HepG2 (cell line): ENCODE measurements around the gene CFAP92. TPM values are rescaled to one million over a fixed set of nuclear protein-coding genes. Genes with fewer than 3 reads are reported as not detected.

ENCODE experiments used
- ATAC-seq: fragments of 200-7000 bp; cut with Tn5 transposase; 3 replicates; pipeline ENCODE4 v1.9.1; 2020; ENCODE audit warnings: mild to moderate bottlenecking, moderate library complexity
- BruUV-seq: library from RNA; stranded (reverse); fragments of 400-500 nt; replicated peaks from 2 replicates; lab custom pipeline; 2021; lab: Mats Ljungman, UMichigan
- CTCF ChIA-PET: fragments of 300-600 bp; formaldehyde crosslinking; extraction: SDS; loops from one replicate; lab custom pipeline; 2021; ENCODE audit warnings: low total read pairs, inconsistent platforms, low intra/inter-chr PET ratio; lab: Yijun Ruan, JAX
- POLR2A ChIA-PET: fragments of 350-600 bp; sonication (Branson Sonifier 250); formaldehyde crosslinking; loops from one replicate; lab custom pipeline; 2020; ENCODE audit warnings: antibody characterized with exemption, inconsistent platforms; lab: Yijun Ruan, JAX
- DNase-seq: peaks from one replicate; pipeline ENCODE4 v3.0.0-alpha.2; 2015; ENCODE audit warnings: low spot score
- FAIRE-seq: peaks from 3 replicates; lab custom pipeline; 2011; peaks lifted over from hg19 to GRCh38; lab: Jason Lieb, UNC
- H2AFZ ChIP-seq: one replicate; pipeline ENCODE4 v1.6.1; 2011; ENCODE audit warnings: low read length, inconsistent platforms
- H3K27ac ChIP-seq: fragments of 300-600 bp; 3 replicates; pipeline ENCODE4 v1.8.0; 2011; ENCODE audit warnings: mixed run types, mild to moderate bottlenecking, mixed read lengths, low read length, inconsistent platforms; ENCODE audit not compliant: insufficient read depth; ENCODE audit errors: extremely low read length
- H3K27me3 ChIP-seq, 2 experiments: fragments of 200-600 bp in 1 of 2; 2 replicates in 1 of 2; 3 replicates in 1 of 2; pipeline versions ENCODE4 v1.6.0 to v1.8.0; 2011; ENCODE audit warnings: low read length in 2 of 2, mild to moderate bottlenecking in 2 of 2, moderate library complexity in 2 of 2, inconsistent platforms in 1 of 2; ENCODE audit not compliant: insufficient read depth in 2 of 2, control insufficient read depth in 1 of 2
- H3K36me3 ChIP-seq, 2 experiments: fragments of 200-600 bp in 1 of 2; replicated peaks in 1 of 2; 2 replicates in 1 of 2; 3 replicates in 1 of 2; pipeline versions ENCODE4 v1.5.1 to v1.8.0; 2011; ENCODE audit warnings: low read length in 2 of 2, inconsistent platforms in 1 of 2; ENCODE audit not compliant: insufficient read depth in 2 of 2, control insufficient read depth in 1 of 2
- H3K4me1 ChIP-seq: 2 replicates; pipeline ENCODE4 v1.5.1; 2012; ENCODE audit warnings: low read length, inconsistent platforms; ENCODE audit not compliant: insufficient read depth
- H3K4me2 ChIP-seq: 2 replicates; pipeline ENCODE4 v1.6.0; 2011; ENCODE audit warnings: low read depth, low read length, inconsistent platforms
- H3K4me3 ChIP-seq, 3 experiments: fragments of 200-600 bp in 1 of 3; sonication (generic), shearing (Covaris generic) in 1 of 3; replicated peaks in 1 of 3; 2 replicates each; pipeline ENCODE4 v1.5.1; 2011 to 2016; ENCODE audit warnings: low read length in 3 of 3, inconsistent platforms in 2 of 3, low read depth in 2 of 3, mild to moderate bottlenecking in 2 of 3, control low read depth in 1 of 3, mixed read lengths in 1 of 3; ENCODE audit not compliant: insufficient read depth in 1 of 3
- H3K79me2 ChIP-seq: one replicate; pipeline ENCODE4 v1.6.1; 2011; ENCODE audit warnings: low read length, inconsistent platforms; ENCODE audit not compliant: insufficient read depth
- H3K9ac ChIP-seq: 2 replicates; pipeline ENCODE4 v1.6.0; 2011; ENCODE audit warnings: mild to moderate bottlenecking, low read depth, low read length, inconsistent platforms; ENCODE audit not compliant: insufficient read depth
- H3K9me3 ChIP-seq: 2 replicates; pipeline ENCODE4 v1.5.1; 2012; ENCODE audit warnings: mild to moderate bottlenecking, low read length
- H4K20me1 ChIP-seq: 2 replicates; pipeline ENCODE4 v1.6.0; 2011; ENCODE audit warnings: inconsistent platforms, mild to moderate bottlenecking, low read length, moderate library complexity; ENCODE audit not compliant: insufficient read depth
- ARHGAP35 ChIP-seq: sonication (generic); formaldehyde crosslinking; IDR thresholded peaks from 2 replicates; pipeline ENCODE4 v1.9.0; 2022; ENCODE audit warnings: mild to moderate bottlenecking, inconsistent platforms, moderate library complexity, missing genetic modification reagents, borderline replicate concordance
- ATAD3A ChIP-seq: sonication (generic); formaldehyde crosslinking; IDR thresholded peaks from 2 replicates; pipeline ENCODE4 v1.4.0; 2020; ENCODE audit warnings: missing genetic modification reagents
- CEBPG ChIP-seq: IDR thresholded peaks from 2 replicates; pipeline ENCODE4 v1.6.1; 2016
- FOXC1 ChIP-seq: sonication (generic); formaldehyde crosslinking; IDR thresholded peaks from 2 replicates; pipeline ENCODE4 v1.8.0; 2022; ENCODE audit warnings: mild to moderate bottlenecking, missing genetic modification reagents, borderline replicate concordance
- FOXK2 ChIP-seq: fragments of 450-650 bp; IDR thresholded peaks from 2 replicates; pipeline ENCODE4 v1.6.1; 2016
- KDM5B ChIP-seq: sonication (generic); formaldehyde crosslinking; IDR thresholded peaks from 2 replicates; pipeline ENCODE4 v1.4.0; 2020; ENCODE audit warnings: missing genetic modification reagents, mild to moderate bottlenecking, borderline replicate concordance
- NBN ChIP-seq: fragments of 450-650 bp; conservative IDR thresholded peaks from 2 replicates; pipeline ENCODE4 v1.6.1; 2017
- NFRKB ChIP-seq: fragments of 450-650 bp; IDR thresholded peaks from 2 replicates; pipeline ENCODE4 v1.6.1; 2017
- NKX3-1 ChIP-seq: sonication (generic); formaldehyde crosslinking; IDR thresholded peaks from 2 replicates; pipeline ENCODE4 v1.5.0; 2020; ENCODE audit warnings: missing genetic modification reagents
- PRMT3 ChIP-seq: sonication (generic); formaldehyde crosslinking; IDR thresholded peaks from 2 replicates; pipeline ENCODE4 v1.8.1; 2022; ENCODE audit warnings: low read depth, mild to moderate bottlenecking, moderate library complexity, missing genetic modification reagents, borderline replicate concordance
- RAD51 ChIP-seq: fragments of 450-650 bp; IDR thresholded peaks from 2 replicates; pipeline ENCODE4 v1.6.1; 2016; ENCODE audit warnings: borderline replicate concordance
- RFX5 ChIP-seq: IDR thresholded peaks from 2 replicates; pipeline ENCODE4 v1.6.1; 2011; ENCODE audit warnings: low read depth, low read length, improper control_type of control experiment
- USF2 ChIP-seq, 2 experiments: sonication (generic) in 1 of 2; formaldehyde crosslinking in 1 of 2; IDR thresholded peaks; 2 replicates each; pipeline versions ENCODE4 v1.5.1 to v1.6.1; 2011 to 2020; ENCODE audit warnings: borderline replicate concordance in 1 of 2, low read depth in 1 of 2, low read length in 1 of 2, mild to moderate bottlenecking in 1 of 2, missing genetic modification reagents in 1 of 2, moderate library complexity in 1 of 2
- ZBTB14 ChIP-seq: sonication (generic); formaldehyde crosslinking; IDR thresholded peaks from 2 replicates; pipeline ENCODE4 v1.4.0; 2020; ENCODE audit warnings: missing genetic modification reagents
- ZNF570 ChIP-seq: sonication (generic); formaldehyde crosslinking; IDR thresholded peaks from 2 replicates; pipeline ENCODE4 v1.4.0; 2020; ENCODE audit warnings: mild to moderate bottlenecking, missing genetic modification reagents, borderline replicate concordance
- ZNF800 ChIP-seq: sonication (generic); formaldehyde crosslinking; IDR thresholded peaks from 2 replicates; pipeline ENCODE4 v1.4.0; 2020; ENCODE audit warnings: missing genetic modification reagents
- WGBS: methylation state at CpG from one replicate; pipeline ENCODE4 v1.1.6; 2017; ENCODE audit warnings: low lambda C conversion rate; 5-methylcytosine and 5-hydroxymethylcytosine counted together
- in situ Hi-C: cut with HindIII; loops from 2 replicates; pipeline ENCODE4 v1.10.0; 2017; ENCODE audit warnings: low pct_unique_long_range_greater_than_20kb; ENCODE audit not compliant: extremely low pct_ligation_motif_present
- intact Hi-C: fragments of 100-400 bp; cut with micrococcal nuclease; formaldehyde crosslinking; loops from one replicate; pipeline ENCODE4 v1.10.0; 2022; ENCODE audit not compliant: unreplicated experiment
- polyA plus RNA-seq, 8 experiments: library from polyadenylated mRNA; depleted of rRNA in 3 of 8; stranded (reverse) in 7 of 8; unstranded in 1 of 8; fragments of >200 nt; fragmentation: Illumina TruSeq in 4 of 8; extraction: Trizol in 4 of 8; gene quantifications; 2 replicates each; pipeline versions ENCODE4 v1.2.1 to v1.2.3, GENCODE V29; 2011 to 2016; ENCODE audit warnings: low read depth in 4 of 8, missing spikeins in 1 of 8, mixed read lengths in 1 of 8; ENCODE audit not compliant: insufficient read depth in 1 of 8
- total RNA-seq, 5 experiments: library from RNA; depleted of rRNA; stranded (reverse); fragments of >200 nt; fragmentation: Illumina TruSeq; extraction: Trizol; gene quantifications; 2 replicates each; pipeline ENCODE4 v1.2.3, GENCODE V29; 2016; ENCODE audit warnings: low read depth in 1 of 5

CFAP92 gene
- total and polyA plus RNA-seq, 2 of the 13 experiments (the other 11 are each of a cell fraction or from before 2014, with no cell fraction given), result 0.18 to 0.46 TPM

- H3K79me2 ChIP-seq, result no peaks in the 10 kb centered on the region
- FAIRE-seq (no peak), ATAC-seq (no peak), DNase-seq (no peak)
- no peaks in the 10 kb centered on the region for H3K9me3 ChIP-seq
- H3K4me1 ChIP-seq, result peaks cover 43% of the 10 kb centered on the region
- peaks cover under 1 to 61% of the 10 kb centered on the region in 2 experiments for H3K27me3 ChIP-seq
- H3K9ac ChIP-seq, result no peak overlapping the region
- no TSS peak for BruUV-seq
- H3K36me3 ChIP-seq, result no peaks in the 10 kb centered on the region
- POLR2A ChIA-PET, result interaction anchor here (1.7 kb wide), 1 partner anchor 12 kb away, joined by 3 read pairs; no protein-coding TSS in a partner anchor
- H3K4me3 ChIP-seq, result no peak overlapping the region
- WGBS, result 50% methylated on average over 4 of the region's 6 CpGs
- TF ChIP-seq PRMT3 (CRISPR knock-in tag) (no peak), NKX3-1 (CRISPR knock-in tag) (no peak), ZBTB14 (CRISPR knock-in tag) (no peak), ATAD3A (no peak), KDM5B (CRISPR knock-in tag) (no peak), ZNF570 (CRISPR knock-in tag) (no peak), NFRKB (no peak), FOXK2 (no peak), FOXC1 (CRISPR knock-in tag) (no peak), ZNF800 (no peak), RFX5 (no peak), ARHGAP35 (CRISPR knock-in tag) (no peak), NBN (no peak), RAD51 (peak; percentile 52; the same call in 1 of the 2 replicates), USF2 (IDR thresholded peaks at IDR 0.05; ENCODE audit: low read depth, low read length) (peak; percentile 48; the same call in 1 of the 2 replicates), USF2 (CRISPR knock-in tag; IDR thresholded peaks at IDR 0.05; ENCODE audit: borderline replicate concordance) (no peak), CEBPG (CRISPR knock-in tag) (no peak)
- no peak overlapping the region for H2AFZ ChIP-seq
- H3K4me2 ChIP-seq, result peak overlapping the region; percentile 53; the same call in 1 of the 2 replicates
- intact Hi-C loops, result no loop called here
- in situ Hi-C loops, result no loop called here
- no peaks in the 10 kb centered on the region for H4K20me1 ChIP-seq
- CTCF ChIA-PET, result no interaction called here
- no peak overlapping the region for H3K27ac ChIP-seq
Observed at GRCh38 chr3:129004639-129005295, 10.9 kb upstream of the CFAP92 start.
